ENCODE results near the gene SH2D7. TPM values are rescaled to one million over a fixed set of nuclear protein-coding genes. Genes with fewer than 3 reads are reported as not detected.

Gene SH2D7
- total RNA-seq, 1 experiment from 2014 or later: not detected

- Histone ChIP-seq H3K4me3 (ENCODE audit: low read depth in 2 of 2, low read length in 2 of 2) (no peak overlapping the region), H3K9me3 (ENCODE audit: control insufficient read depth, insufficient read depth, low read depth, low read length) (no peaks in the 10 kb centered on the region), H3K4me1 (ENCODE audit: control insufficient read depth, insufficient read depth, low read length) (no peaks in the 10 kb centered on the region), H3K27ac (ENCODE audit: low read length) (no peak overlapping the region), H3K27me3 (ENCODE audit: control insufficient read depth, insufficient read depth, low read length) (no peaks in the 10 kb centered on the region), H3K36me3 (ENCODE audit: control insufficient read depth, insufficient read depth, low read length) (no peaks in the 10 kb centered on the region)
- intact Hi-C loops (cut with micrococcal nuclease; ENCODE audit: unreplicated experiment) (loop anchor here (2.0 to 5.0 kb wide), 2 partner anchors 86 to 129 kb away; no protein-coding TSS in a partner anchor), in situ Hi-C loops (cut with HindIII; ENCODE audit: low pct_unique_long_range_greater_than_20kb, low sequenced_read_pairs) (no loop called here)
- ATAC-seq (no peak), DNase-seq (ENCODE audit: low read depth, low spot score) (no peak)
- BruUV-seq (replicated peaks): no TSS peak
- ChIA-PET CTCF (interaction anchor here (0.7 to 0.8 kb wide), 3 partner anchors 10 to 129 kb away, joined by 3 to 4 read pairs (median 4); no protein-coding TSS in a partner anchor), POLR2A (no interaction called here)
- TF ChIP-seq TCF7L2 (IDR thresholded peaks at IDR 0.05; ENCODE audit: low read depth, low read length) (no peak), REST (IDR thresholded peaks at IDR 0.05; ENCODE audit: insufficient read depth in 1 of 2, low read depth in 2 of 2, low read length in 1 of 2) (no peak), SIN3A (IDR thresholded peaks at IDR 0.05; ENCODE audit: borderline replicate concordance, insufficient read depth, low read depth, low read length) (no peak)
Measured at GRCh38 chr15:78111788-78112187, 19.4 kb downstream of the SH2D7 start.

GRCh38 chr15:78112551-78112950 lies 20.2 kb downstream of the SH2D7 start:
- POLR2A ChIA-PET: interaction anchor here (0.6 to 0.7 kb wide), 2 partner anchors 15 to 110 kb away, joined by 3 to 4 read pairs; no protein-coding TSS in a partner anchor
- no peaks in the 10 kb centered on the region for H3K9me3 ChIP-seq (ENCODE audit: control insufficient read depth, insufficient read depth, low read depth, low read length)
- no peaks in the 10 kb centered on the region for H3K27me3 ChIP-seq (ENCODE audit: control insufficient read depth, insufficient read depth, low read length)
- intact Hi-C loops (cut with micrococcal nuclease; ENCODE audit: unreplicated experiment) (loop anchor here (2.0 to 5.0 kb wide), 2 partner anchors 85 to 128 kb away; no protein-coding TSS in a partner anchor), in situ Hi-C loops (cut with HindIII; ENCODE audit: low pct_unique_long_range_greater_than_20kb, low sequenced_read_pairs) (no loop called here)
- no peaks in the 10 kb centered on the region for H3K4me1 ChIP-seq (ENCODE audit: control insufficient read depth, insufficient read depth, low read length)
- no peaks in the 10 kb centered on the region for H3K36me3 ChIP-seq (ENCODE audit: control insufficient read depth, insufficient read depth, low read length)
- DNase-seq (ENCODE audit: low read depth, low spot score) (no peak), ATAC-seq (no peak)
- no peak overlapping the region for H3K27ac ChIP-seq (ENCODE audit: low read length)
- BruUV-seq (replicated peaks): no TSS peak
- TF ChIP-seq REST (IDR thresholded peaks at IDR 0.05; ENCODE audit: insufficient read depth in 1 of 2, low read depth in 2 of 2, low read length in 1 of 2): no peak
- TF ChIP-seq TCF7L2 (IDR thresholded peaks at IDR 0.05; ENCODE audit: low read depth, low read length): no peak
- TF ChIP-seq SIN3A (IDR thresholded peaks at IDR 0.05; ENCODE audit: borderline replicate concordance, insufficient read depth, low read depth, low read length): no peak
- no peak for TF ChIP-seq CTCF (IDR thresholded peaks at IDR 0.05)
- no peak for TF ChIP-seq POLR2AphosphoS5 (IDR thresholded peaks at IDR 0.05; ENCODE audit: low read depth, low read length)
- CTCF ChIA-PET: interaction anchor here (0.8 to 1.8 kb wide), 5 partner anchors 14 to 138 kb away, joined by 3 to 13 read pairs (median 7); no protein-coding TSS in a partner anchor
- H3K4me3 ChIP-seq (ENCODE audit: low read depth in 2 of 2, low read length in 2 of 2): no peak overlapping the region

Data from Panc1 (cell line).